HL-60/S4 treated with phorbol 12-myristate 13-acetate at 8.2 ng/mL for 4 days and 3 days (cell line): ENCODE results near the gene OR1S2.
"Not testable (repeated sequence)": the region's sequence is repeated elsewhere in the genome, so short reads cannot be mapped to it uniquely, and the experiment has no call there.

Experiments
- in situ Hi-C: fragments of 300-500 bp; cut with MboI; formaldehyde crosslinking; loops from 2 replicates; pipeline ENCODE4 v1.15.0; 2022; ENCODE audit warnings: low sequenced_read_pairs

OR1S2 gene, protein sequence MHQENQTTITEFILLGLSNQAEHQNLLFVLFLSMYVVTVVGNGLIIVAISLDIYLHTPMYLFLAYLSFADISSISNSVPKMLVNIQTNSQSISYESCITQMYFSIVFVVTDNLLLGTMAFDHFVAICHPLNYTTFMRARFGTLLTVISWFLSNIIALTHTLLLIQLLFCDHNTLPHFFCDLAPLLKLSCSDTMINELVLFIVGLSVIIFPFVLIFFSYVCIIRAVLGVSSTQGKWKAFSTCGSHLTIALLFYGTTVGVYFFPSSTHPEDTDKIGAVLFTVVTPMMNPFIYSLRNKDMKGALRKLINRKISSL

DNA sequence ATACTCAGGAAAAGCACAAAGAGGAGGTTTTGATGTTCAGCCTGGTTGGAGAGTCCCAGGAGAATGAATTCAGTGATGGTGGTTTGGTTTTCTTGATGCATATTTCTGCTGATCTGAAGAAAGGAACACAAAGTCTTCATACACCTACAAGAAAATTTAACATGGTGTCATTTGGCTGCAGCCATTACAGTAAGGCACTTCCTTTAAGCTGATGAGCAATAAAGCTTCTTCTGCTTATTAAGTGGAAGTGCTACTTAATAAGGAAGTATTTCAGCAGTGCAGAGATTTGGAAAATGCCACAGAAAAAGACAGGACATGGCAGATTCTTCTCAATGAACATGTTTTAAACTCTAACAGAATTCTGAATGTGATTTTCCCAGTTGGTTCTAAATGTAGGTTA, at the start of gene OR1S2:
TSS of gene OR1S2 (minus strand) at position 101 of the 400 bp plus-strand sequence. CDS start at position 101, 0 bp downstream.
- in situ Hi-C loops: no loop called here

- in situ Hi-C loops: no loop called here
These were observed 40.0 kb upstream of the OR1S2 start for GRCh38 chr11:58243954-58244353.

- in situ Hi-C loops: no loop called here
These were observed 24.1 kb upstream of the OR1S2 start for GRCh38 chr11:58227956-58228615.

- in situ Hi-C loops: no loop called here
These were observed 18.8 kb upstream of the OR1S2 start for GRCh38 chr11:58222721-58223120.

GRCh38 chr11:58216476-58216875, 12.5 kb upstream of the OR1S2 start:
- in situ Hi-C loops: no loop called here

DNA sequence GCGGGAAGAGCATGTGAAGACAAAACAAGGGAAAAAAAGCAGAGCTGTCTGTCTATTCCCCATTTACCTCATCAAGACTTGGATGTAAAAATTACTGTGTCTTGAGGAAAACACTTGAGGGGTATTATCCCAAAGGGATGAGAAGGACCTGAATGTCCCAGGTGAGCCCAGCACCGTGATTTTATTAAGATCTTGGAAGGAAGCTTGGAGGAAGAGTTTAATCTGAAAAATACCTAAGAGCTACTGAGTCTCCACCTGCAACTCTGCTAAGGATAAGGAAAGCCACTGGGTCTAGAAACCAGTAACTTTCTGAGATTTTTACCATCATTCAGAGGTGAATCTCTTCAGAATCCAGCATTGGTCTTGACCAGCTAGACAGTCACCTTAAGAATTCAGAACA, 8.5 kb upstream of the OR1S2 start, which contains the start of gene OR1S1:
TSS of gene OR1S1 (plus strand) at position 301 of the 400 bp plus-strand sequence.
- in situ Hi-C loops: not testable (repeated sequence)

DNA sequence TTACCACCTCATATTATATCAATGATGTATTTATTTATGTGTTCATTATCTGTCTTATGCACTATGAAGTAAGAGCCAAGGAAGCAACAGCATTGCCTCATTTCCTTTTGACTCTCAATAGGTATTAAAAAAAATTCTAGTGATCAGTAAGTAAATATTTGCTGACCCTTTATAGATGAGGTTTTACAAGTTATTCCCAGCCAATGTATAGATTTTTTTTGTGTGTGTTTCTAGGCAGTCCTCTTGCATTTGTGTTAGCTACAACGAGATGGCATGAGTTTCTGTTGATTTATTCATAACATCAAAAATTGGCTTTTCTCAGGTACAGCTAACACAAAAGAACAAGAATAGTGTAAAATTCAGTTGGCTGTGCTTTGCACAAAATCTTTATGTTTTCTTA, 4.7 kb downstream of the OR1S2 start:
- in situ Hi-C loops: no loop called here

GRCh38 chr11:58195939-58196338, 8.0 kb downstream of the OR1S2 start:
- in situ Hi-C loops: no loop called here

- in situ Hi-C loops: no loop called here
These were observed 10.6 kb downstream of the OR1S2 start for GRCh38 chr11:58193391-58193790.

GRCh38 chr11:58192229-58192628, 11.7 kb downstream of the OR1S2 start:
- in situ Hi-C loops: no loop called here

- in situ Hi-C loops: no loop called here
These were observed 15.2 kb downstream of the OR1S2 start, which contains the start of gene OR9Q2 for GRCh38 chr11:58188770-58189169. TSS of gene OR9Q2 (plus strand) at chr11:58189070. CDS start at chr11:58190491, 1,421 bp downstream.

DNA sequence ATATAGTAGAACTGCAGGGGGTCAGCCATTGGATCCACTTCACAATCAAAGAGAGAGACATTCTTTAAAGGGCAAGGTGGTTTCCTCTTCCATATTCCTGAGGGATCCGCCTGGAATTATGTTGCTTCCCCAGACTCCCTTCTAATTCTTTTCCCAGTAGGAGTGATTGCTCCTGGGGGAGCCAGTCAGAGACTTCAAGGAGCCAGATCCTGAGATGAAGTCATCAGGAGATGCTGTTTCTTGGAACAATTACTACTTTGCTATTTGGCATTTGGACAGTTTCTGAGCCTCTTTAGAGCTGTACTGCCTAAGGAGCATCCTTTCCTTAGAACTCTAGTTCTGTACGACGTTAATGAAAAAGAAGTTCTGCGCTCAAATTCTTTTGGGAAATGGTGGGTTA, 17.0 kb downstream of the OR1S2 start:
- in situ Hi-C loops: no loop called here

- in situ Hi-C loops: no loop called here
These were observed 24.3 kb downstream of the OR1S2 start for GRCh38 chr11:58179648-58180047.

- in situ Hi-C loops: no loop called here
These were observed 25.5 kb downstream of the OR1S2 start for GRCh38 chr11:58178444-58178843.

- in situ Hi-C loops: no loop called here
These were observed 26.4 kb downstream of the OR1S2 start for GRCh38 chr11:58177409-58178054.

- in situ Hi-C loops: no loop called here
These were observed 38.3 kb downstream of the OR1S2 start for GRCh38 chr11:58165504-58166106.

- in situ Hi-C loops: no loop called here
These were observed 39.0 kb downstream of the OR1S2 start for GRCh38 chr11:58164990-58165389.

DNA sequence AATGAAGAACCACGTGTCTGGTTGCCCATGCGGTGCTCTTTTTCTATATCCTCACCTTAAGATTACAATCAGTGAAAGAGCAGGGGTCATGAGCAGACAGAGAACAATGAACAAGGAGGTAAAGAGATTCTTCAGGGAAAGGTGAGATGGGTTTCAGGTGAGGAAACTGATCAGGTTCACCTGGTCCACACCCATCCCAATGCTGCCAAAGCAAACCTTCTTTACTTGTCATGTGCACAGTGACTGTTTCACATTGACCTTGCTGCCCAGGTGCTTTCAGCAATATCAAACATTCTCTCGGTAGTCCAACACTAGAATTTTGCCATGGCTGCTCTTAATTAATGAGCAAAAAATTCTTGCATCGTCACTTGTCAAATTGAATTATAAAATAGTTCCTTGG, 39.6 kb downstream of the OR1S2 start:
- in situ Hi-C loops: no loop called here
